D721Med (cell line): Measurements from ENCODE around the gene ALS2.

ENCODE experiments used
- DNase-seq: peaks from one replicate; pipeline ENCODE4 v3.0.0; 2011; ENCODE audit warnings: low spot score; ENCODE audit not compliant: insufficient read length
- FAIRE-seq: peaks from 2 replicates; lab custom pipeline; 2011; peaks lifted over from hg19 to GRCh38; lab: Jason Lieb, UNC
- TF ChIP-seq, protein P1 (sequence below): IDR thresholded peaks from 2 replicates; pipeline ENCODE4 v1.5.1; 2012; ENCODE audit warnings: mild to moderate bottlenecking, control low read depth; ENCODE audit not compliant: insufficient read depth; ENCODE audit errors: missing control alignments

Gene ALS2

DNA sequence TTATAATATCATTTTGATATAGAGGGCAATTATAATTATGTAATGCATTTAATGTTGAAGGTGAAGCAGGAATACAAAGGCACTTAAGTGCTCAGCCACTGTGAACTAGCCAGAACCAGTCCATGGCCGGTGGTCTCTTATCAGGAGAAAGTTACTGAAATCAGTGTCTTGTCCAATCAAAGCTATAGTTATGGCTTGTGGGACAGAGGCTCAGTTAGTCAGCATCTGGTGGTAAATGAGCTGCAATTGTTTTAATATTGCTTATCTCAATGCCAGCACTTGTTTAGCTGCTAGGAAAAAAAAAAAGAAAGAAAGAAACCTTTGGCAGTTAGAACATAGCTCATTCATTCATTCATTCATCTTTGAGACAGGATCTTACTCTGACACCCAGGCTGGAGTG is 3.8 kb upstream of the ALS2 start:
- TF ChIP-seq, protein P1, sequence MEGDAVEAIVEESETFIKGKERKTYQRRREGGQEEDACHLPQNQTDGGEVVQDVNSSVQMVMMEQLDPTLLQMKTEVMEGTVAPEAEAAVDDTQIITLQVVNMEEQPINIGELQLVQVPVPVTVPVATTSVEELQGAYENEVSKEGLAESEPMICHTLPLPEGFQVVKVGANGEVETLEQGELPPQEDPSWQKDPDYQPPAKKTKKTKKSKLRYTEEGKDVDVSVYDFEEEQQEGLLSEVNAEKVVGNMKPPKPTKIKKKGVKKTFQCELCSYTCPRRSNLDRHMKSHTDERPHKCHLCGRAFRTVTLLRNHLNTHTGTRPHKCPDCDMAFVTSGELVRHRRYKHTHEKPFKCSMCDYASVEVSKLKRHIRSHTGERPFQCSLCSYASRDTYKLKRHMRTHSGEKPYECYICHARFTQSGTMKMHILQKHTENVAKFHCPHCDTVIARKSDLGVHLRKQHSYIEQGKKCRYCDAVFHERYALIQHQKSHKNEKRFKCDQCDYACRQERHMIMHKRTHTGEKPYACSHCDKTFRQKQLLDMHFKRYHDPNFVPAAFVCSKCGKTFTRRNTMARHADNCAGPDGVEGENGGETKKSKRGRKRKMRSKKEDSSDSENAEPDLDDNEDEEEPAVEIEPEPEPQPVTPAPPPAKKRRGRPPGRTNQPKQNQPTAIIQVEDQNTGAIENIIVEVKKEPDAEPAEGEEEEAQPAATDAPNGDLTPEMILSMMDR, result no peak
- DNase-seq (no peak), FAIRE-seq (no peak)

DNA sequence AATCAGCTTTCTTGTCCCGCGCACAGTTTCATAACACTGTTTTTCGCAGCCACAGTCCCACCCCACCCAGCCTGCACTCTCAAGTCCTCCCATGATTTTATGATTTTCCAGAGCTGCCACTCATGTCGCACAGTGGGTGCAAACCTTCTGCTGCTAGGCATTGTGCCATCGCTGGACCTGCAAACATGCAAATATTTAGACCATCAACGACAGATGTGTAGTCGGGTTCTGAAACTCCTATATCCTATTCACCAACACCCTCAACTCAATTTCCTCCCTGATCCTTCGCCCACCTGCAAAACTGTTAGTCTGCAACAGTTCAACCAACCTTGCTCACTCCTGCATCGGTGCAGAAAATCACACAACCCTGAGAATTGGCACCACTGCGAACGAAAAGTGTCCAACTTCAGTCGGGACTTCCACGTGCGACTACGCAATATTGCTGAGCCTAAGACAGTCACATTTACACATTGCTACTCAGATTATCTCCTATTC is 871 bp upstream of the ALS2 start:
- DNase-seq (no peak), FAIRE-seq (no peak)
- TF ChIP-seq, protein P1, result no peak

DNA sequence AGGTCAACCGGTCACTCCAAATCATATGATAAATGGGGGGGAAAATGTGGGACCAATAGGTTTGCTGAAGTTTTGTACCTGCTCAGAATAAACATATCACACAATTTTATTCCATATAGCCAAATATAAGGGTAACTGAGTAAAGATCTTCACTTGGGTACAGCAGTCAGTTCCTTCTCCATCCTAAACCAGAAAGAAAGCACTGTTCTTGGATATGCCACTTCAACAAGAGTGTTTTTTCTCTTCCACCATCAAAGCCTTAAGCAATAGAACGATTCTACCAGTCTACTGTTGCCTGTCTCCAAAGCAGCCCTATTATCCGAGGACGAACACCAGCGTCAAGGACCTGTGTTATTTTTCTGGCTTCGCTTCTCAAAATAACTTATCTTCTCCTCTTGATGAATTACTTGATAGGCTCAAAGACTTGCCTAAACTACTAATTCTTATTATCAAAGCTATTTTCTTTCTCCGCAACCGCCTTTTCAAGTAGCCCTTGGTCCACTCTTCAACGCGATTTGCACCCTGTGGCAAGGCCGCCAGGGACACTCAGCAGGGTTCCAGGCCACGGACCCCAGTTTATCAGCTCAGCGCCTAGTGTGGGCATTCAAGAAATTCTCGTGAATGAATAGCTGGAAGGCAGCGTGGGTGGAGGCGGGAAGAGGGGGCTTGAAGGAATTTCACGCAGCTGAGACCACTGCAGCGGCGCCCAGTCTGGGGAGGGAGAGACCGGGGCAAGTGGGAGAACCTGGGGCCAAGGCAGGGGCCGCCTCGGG is 646 bp downstream of the ALS2 start:
- DNase-seq, result no peak
- FAIRE-seq, result no peak
- TF ChIP-seq, protein P1, result no peak

DNA sequence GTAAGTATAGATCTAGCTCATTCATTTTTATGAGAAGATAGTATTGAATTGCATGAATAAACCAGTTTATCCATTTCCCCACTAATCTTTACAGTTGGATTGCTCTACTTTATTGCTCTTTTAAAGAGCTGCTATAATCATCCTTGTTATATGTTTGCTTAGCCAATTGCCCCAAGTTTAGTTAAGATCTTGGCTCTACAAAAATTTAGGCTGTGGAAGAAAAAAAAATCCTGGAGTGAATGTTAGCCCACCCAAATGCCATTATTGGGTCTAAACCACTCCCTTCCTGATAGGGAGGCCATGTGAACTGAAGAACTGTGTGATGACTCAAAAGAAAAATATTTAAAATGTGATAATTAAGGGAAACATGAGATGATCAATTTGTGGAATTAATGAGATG is 2.9 kb downstream of the ALS2 start:
- TF ChIP-seq, protein P1, result no peak
- FAIRE-seq (no peak), DNase-seq (no peak)

DNA sequence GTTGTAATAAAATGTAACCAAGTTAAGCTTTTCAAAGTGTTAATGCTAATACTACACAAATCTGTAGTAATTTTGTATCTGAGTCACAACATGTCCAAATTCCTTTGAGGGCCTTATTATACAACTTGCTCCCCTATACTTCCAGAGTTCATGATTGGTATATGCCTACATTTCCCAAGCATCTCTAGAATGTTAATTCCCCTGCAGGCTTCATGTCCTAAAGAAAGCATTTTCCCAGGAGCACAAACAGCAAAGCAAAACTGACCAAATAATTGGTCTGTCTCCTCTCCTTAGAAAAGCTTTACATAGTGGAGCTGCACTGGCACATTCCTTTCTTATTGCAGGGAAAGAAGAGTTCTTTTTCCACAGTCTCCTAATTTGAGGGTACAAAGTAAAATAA is 3.7 kb downstream of the ALS2 start:
- TF ChIP-seq, protein P1, result no peak
- FAIRE-seq (no peak), DNase-seq (no peak)

DNA sequence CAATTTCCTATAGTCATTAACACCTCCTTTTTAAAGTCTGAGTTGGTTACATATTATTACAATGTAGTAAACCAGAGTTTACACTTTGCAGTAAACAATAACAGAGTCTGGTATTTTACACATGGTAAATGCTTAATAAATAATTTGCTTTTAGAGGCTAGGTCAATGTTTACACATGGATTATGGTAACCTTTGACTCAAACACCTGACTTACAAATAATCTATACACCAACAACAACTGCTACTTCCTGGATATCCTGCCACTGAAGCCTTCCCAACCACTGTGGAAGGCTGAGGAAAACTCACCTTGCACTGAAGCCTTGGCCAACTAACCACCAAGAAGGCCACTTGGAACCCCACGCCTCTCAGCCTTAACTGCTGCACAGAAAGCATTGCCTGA is 5.4 kb downstream of the ALS2 start:
- no peak for FAIRE-seq
- no peak for DNase-seq
- TF ChIP-seq, protein P1, result no peak

DNA sequence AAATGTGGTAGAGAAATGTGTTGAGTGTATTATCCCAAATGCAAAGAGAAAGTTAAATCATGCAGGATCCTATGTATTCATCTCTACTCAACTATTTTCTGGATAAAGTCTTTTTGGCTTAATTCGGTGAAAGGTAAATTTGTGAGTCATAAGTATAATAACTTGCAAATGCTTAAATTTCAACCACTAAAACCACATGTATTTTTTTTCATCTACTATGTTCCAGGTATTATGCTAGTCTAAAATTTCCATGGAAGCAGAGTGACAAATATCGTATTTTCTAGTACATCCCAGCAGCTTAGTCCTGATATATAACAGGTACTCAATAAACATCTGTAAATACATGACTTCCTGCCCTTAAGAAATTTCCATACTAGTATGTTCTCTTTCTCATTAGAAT is 6.2 kb downstream of the ALS2 start:
- FAIRE-seq, result no peak
- TF ChIP-seq, protein P1, result no peak
- no peak for DNase-seq
